Stromal cell of bone marrow (primary cell): ENCODE results near the gene KIF14.
A peak's percentile ranks its signal among the peaks of the same experiment; 100 is the strongest.

ENCODE experiments used
- DNase-seq: peaks from one replicate; pipeline ENCODE4 v3.0.0-alpha.2; 2012; ENCODE audit warnings: low read depth

KIF14 gene, protein sequence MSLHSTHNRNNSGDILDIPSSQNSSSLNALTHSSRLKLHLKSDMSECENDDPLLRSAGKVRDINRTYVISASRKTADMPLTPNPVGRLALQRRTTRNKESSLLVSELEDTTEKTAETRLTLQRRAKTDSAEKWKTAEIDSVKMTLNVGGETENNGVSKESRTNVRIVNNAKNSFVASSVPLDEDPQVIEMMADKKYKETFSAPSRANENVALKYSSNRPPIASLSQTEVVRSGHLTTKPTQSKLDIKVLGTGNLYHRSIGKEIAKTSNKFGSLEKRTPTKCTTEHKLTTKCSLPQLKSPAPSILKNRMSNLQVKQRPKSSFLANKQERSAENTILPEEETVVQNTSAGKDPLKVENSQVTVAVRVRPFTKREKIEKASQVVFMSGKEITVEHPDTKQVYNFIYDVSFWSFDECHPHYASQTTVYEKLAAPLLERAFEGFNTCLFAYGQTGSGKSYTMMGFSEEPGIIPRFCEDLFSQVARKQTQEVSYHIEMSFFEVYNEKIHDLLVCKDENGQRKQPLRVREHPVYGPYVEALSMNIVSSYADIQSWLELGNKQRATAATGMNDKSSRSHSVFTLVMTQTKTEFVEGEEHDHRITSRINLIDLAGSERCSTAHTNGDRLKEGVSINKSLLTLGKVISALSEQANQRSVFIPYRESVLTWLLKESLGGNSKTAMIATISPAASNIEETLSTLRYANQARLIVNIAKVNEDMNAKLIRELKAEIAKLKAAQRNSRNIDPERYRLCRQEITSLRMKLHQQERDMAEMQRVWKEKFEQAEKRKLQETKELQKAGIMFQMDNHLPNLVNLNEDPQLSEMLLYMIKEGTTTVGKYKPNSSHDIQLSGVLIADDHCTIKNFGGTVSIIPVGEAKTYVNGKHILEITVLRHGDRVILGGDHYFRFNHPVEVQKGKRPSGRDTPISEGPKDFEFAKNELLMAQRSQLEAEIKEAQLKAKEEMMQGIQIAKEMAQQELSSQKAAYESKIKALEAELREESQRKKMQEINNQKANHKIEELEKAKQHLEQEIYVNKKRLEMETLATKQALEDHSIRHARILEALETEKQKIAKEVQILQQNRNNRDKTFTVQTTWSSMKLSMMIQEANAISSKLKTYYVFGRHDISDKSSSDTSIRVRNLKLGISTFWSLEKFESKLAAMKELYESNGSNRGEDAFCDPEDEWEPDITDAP (N-terminal part only)

DNA sequence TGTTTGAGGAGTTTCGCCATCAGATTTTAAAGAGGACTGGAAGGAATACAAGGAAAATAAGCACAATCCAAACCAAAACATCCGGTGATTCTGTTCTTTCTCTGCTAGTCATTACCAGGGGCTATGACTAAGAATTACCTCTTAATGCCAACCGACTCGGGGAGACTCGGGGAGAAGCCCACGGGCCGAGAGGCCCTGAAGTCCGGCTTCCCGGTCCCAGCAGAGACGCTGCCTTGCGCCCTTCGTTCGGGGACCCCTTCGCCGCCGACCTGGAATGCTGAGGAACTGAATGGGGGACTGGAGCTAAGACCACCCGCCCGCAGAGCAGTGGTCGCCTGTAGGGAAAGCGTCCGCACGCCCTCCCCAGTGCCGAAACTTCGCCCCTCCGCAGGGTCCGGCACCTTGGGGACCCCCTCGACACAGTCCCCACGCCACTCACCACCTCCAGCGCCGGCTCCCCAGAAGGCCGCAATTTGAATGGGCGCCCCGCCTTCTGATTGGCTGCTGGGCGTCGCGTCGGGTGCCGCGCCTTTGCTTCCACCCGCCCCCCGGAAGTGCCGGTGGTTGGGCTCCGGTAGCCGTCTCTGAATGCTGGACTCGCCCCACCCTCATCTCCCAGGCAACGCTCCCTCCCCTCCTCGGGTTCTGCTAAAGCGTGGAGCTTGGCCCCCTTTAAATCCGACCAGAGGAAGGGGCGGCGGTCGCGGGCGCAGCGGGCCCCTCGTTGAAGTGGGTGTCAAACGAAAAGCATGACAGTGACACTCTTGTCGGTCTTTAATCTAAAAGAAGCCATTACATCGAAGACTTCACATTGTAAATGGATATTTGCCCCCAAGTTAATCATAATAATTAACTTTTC lies at the start of gene KIF14:
TSS of gene KIF14 (minus strand) at position 479 of the 859 bp plus-strand sequence. CDS start 2,028 bp downstream, outside the sequence.
- DNase-seq: peak; percentile 86

DNA sequence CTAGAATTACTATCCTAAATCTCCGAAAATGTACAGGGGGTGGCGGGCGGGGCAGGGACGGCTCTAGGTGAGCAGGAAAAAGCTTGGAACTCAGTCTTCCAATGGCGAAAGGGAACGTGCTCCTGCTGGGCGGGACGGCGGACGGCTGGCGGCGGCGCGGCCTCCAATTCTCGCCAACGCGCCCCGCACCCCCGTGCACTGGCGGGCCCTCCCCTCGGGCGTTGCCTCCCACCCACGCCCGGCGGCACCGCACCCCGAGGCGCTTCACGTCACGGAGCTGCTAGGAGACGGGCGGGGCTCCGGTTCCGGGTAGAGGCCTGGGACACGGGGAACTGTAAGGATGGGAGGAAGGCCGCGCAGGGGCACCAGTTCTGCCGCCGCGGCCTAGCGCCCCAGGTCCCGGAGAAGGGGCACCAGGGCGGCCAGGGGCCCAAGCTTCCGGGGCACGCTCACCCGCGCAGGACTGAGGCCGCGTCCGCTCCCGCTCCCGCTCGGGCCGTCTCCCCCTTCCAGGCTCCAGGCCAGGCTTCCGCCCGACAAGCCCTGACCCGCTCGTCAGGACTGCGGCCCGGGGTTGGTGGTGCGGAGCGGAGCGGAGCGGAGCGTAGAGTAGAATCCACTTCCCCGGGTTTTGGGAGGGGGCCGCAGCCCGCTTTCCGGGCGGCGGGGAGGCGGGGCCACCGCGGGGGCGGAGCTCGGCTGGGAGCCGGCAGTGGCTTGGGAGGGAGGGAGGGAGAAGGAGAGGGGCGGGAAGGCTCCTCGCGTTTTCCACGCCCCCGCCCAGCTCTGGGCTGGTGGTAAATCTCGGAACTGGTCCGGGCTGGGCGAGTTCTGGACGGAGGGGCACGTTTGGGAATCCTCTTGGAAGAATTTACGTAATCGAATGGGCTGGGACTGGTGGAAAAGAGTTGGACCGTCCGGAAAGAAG lies 49.0 kb upstream of the KIF14 start, which contains the start of gene DDX59:
TSS of gene DDX59 (minus strand) at position 594 of the 928 bp plus-strand sequence. CDS start 3,167 bp downstream, outside the sequence.
- peak; percentile 98 for DNase-seq

DNA sequence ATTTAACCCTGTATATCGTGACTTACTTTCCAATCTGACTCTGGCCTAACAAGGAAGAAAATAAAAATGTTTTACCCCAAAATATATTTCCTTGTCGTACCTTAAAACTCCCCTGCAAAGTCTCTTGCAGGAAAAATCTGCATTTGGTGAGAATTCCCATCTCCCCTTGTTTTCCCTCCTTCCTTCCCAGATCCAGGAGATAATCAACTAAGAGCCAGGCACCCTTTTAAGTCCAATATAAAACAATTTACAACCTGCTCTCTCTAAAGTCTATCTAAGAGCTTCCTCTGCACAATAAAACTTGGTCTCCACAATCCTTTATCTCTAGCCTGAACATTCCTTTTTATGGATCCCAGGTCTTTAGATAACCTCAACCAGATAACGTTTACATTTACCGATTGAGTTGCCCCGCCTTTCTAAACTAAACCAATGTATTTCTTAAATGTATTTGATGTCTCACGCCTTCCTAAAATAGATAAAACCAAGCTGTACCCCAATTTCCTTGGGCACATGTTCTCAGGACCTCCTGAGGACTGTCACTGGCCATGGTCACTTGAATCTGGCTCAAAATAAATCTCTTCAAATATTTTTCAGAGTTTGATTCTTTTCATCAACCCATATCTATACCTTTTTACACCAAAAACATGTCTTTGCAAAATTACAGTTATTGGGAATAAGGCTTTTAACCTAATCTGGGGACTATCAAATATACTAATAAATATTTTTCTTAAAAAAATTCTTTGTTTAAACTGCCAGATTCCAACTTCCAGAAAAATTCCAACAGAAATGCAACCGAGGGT lies 48.2 kb upstream of the KIF14 start:
- no peak for DNase-seq

DNA sequence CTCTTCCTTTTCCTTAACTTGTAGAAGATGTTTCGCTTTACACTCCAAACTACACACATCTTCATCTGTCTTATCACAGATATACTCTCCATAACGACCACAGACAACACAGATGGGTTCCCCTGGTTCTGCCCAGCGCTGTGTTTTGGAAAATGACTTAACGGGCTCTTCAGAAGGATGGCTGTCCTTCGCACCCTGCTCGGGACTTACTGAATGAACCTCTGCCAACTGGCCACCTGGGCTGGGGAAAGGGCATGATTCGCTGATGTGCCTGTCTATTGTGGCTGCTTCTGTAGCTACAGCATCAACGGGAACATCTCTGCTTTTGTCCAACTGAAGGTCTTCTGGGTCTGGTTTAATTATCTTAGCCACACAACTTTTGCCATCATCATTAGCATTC lies 45.8 kb upstream of the KIF14 start:
- no peak for DNase-seq

DNA sequence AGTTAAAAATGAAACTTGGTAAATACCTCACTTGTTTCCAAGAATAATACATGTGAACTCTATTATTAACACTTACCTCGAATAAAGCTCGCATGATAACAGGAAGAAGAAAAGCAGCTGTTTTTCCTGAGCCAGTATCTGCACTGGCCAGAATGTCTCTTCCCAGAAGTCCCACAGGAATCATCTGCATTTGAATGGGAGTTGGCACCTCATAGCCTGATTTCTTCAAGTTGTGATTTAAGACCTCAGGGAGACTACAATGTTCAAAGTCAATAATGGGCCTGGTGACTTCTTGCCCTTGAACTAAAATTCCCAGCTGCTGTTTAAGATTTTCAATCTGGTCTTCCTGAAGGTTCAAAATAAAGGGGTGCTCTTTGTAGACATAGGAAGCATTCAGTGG lies 45.3 kb upstream of the KIF14 start:
- DNase-seq: peak; percentile 16

DNA sequence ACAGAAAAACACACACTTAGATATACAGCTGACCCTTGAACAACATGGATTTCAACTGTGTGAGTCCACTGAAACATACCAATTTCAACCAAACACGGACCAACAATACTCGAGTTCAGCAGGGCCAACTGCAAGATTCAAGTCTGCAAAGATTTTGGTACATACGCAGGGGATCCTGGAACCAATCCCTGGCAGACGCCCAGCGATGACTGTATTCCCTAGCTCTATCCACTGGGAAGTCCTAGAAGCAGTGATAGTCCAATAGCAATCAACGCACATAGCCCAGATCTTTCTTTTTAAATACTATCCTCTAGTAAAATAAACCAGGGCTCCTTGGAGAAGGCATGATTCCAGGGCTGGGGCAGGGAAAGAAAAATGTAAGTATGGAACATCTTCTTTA lies 40.2 kb upstream of the KIF14 start:
- no peak for DNase-seq

DNA sequence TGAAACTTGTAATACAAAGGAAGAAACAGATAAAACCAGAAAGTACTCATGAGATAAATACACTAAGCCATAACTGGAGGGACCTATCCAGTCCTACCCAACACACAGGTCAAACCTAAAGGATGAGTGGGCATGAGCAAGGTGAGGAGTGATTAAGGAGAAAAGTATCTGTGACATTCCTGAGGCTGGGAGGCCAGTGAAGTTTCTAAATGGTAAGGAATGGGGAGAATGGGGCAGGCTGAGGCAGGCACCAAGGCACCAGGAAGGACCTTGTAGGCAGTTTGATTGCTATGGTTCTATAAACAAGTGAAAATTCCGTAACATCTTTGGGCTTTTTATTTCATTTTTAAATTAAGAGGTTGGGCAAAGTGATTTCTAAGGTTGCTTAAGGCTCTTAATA lies 38.7 kb upstream of the KIF14 start:
- no peak for DNase-seq

DNA sequence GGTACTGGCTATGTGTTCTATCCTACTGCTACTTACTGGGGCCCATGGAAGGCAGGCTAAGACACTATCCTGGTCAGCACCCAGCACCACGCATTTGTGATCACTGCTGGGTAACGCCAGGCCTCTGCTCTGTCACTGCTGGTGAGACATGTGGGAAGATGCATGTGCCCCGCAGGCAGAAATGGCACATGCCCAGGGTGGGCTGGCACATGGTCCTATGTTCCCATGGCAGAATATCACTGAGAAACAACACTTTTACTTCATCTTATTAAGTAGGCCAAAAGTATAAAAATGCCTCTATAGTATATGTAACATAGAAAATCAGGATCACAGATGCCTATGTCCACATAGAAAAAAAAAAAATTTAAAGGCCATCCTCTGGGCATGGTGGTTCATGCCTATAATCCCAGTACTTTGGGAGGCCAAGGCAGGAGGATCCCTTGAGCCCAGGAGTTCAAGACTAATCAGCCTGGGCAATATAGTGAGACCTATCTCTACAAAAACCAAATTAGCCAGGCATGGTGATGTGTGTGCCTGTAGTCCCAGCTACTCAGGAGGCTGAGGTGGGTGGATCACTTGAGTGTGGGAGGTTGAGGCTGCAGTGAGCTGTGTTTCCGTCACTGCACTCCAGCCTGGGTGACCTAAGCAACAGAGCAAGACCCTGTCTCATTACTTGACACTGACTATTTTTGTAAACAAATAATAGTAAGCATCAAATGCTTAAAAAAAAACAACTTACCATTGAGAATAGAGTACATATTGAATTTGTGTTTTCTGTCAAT lies 37.7 kb upstream of the KIF14 start:
- no peak for DNase-seq

DNA sequence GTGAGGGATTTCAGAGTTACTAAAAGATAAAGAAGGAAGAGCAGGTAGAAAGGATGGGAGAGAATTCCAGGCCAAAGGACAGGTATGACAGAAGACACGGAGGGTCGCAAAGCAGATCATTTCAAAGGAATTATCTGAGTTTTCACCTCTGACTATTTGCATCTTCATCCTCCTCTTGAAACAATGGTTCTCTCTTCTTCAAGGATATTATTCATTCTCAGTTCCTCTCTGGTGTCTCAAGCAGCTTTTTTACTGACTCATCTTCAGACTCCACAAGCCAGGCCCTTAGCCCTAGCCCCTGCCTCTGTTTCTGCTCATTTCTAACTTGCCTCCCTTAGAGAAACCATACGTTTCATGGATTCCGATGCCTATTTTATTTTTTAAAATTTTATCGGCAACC lies 34.1 kb upstream of the KIF14 start:
- DNase-seq: no peak

DNA sequence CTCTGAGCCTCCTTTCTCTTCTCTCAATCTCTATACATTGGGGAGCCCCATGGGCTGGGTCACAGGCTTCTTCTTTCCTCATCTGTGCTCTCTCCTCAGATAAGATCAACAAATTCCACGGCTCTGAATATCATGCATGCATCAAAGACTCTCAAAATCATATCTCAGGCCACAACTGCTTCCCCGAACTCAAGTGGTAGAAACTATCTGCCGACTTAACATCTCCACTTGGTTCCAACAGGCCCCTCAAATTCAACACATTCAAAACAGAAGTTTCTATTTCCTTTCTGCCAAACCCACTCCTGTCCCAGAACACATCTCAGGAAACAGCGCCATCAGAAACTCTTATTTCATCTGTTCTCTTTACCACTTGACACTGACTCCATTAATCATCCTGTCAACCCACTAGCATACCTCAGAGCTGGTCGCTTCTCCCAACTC lies 32.5 kb upstream of the KIF14 start:
- no peak for DNase-seq

DNA sequence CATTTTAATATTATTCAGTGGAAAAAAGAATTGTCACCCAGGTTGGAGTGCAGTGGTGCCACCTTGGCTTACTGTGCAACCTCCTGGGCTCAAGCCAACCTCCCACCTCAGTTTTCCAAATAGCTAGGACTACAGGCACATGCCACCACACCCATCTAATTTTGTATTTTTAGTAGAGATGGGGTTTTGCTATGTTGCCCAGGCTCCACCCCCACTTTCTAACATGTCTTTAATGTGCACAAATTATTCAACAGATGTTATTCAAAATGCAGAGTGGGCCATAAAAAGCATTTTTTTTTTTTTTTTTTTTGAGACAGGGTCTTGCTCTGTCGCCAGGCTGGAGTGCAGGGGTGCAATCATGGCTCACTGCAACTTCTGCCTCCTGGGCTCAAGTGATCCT lies 31.8 kb upstream of the KIF14 start:
- no peak for DNase-seq

DNA sequence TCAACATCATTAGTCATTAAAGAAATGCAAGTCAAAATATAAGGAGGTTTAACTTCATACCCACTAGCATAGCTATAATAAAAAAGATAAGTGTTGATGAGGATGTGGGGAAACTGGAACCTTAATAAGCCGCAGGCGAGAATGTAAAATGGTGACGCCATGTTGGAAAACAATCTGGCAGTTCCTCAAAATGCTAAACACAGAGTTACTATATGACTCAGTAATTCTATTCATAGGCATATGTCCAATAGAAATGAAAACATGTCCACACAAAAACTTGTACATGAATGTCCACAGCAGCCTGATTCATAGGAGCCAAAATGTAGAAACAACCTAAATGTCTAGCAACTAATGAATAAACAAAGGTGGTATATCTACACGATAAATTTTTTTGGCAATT lies 26.0 kb upstream of the KIF14 start:
- DNase-seq: no peak

DNA sequence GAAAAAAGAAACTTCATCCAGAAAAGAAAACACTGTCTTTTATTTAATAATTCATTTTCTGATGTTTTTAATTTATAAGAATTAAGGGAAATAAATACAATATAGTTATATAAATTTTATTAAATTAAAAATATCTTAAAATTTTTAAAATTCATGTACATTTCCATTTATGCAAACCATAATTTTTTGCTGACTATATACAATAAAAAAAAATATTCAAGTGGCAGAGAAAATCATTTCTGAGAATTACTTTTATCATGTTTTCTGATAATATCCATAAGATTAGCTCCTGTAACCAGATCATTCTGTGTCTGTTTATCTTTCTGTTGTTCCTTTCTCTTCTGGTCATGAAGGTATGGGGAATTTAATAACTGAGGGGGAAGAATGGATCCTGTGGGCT lies 23.5 kb upstream of the KIF14 start:
- DNase-seq: no peak

DNA sequence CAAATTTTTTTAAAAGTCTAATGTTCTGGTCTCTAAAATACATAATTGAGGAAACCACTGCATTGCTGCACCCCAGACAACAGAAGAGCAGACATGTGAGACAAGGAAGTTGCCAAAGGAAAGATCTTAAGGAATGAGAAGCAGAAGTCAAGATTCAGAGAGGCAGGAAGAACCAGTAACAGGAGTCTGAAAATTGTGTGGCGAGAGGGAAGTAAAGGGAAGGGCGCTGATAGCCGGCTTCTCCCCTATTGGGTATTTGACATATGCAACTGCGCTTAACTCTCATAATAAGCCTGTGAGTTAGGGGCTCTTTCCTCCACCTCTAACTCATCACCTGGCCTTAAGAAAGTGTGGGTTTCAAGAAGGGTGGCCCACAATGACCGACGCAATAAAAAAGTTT lies 21.9 kb upstream of the KIF14 start:
- DNase-seq: no peak

DNA sequence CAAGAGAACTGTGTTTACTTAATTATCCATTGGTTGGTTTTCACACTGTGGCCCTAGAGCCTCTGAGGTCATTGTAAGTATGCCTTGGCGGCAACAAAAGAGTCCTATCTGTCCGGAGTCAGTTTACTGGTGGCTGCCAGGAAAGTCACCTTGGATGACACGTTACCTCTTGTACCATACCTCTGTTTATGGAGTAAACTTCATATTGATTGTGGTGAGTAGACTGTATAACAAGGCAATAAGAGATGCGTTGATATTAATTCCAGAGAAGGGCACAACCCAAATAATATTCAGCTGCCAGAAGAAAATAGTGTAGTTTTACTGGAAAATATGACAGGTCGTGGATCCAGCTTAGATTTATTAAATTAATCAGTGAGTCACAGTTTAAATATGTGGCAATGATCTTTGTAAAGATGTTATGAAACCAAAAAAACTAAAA lies 20.4 kb upstream of the KIF14 start:
- no peak for DNase-seq

DNA sequence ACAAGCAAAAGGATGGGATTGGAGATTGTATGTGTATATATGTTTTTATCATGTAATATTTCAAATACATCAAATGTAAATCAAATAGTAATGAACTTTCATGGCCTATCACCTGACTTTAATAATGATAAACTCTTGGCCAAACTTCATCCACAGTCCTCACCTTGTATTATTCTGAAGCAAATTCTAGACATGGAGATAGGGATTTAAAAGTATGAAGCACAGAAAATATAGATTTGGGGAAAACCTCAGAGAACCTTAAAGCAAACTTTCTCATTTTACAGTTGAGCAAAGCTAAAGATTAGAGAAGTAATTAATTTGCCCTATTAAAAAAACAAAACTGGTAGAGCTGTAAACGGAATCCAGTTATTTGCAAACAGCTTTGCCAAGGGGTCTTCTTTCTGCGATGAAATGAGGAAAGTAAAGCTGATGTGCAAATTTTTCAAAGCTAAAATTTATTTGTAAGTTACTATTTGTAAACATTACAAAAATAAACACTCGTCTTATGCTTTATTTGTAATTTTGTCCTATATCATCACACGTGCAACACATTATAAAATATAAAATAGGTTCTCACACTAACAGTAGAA lies 19.9 kb upstream of the KIF14 start:
- DNase-seq: no peak

DNA sequence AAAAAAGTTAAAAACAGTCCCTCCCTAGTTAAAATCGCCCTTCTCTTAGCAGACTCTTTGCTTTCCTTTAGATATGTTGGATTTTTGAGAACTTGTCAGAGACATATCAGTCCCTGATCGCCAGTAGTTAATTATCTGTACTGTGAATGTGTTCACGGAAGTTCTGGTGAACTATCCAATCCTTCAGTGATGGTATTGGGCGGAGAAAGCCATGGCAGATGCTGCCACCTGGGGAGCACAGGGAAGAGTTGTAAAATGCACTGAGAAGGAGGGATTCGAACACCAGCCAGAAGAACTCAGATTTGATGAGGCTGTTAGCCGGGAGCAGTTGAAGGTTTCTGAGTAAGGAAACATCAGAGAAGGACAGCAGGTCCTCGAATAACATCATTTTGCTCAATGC lies 17.5 kb upstream of the KIF14 start:
- DNase-seq: no peak

DNA sequence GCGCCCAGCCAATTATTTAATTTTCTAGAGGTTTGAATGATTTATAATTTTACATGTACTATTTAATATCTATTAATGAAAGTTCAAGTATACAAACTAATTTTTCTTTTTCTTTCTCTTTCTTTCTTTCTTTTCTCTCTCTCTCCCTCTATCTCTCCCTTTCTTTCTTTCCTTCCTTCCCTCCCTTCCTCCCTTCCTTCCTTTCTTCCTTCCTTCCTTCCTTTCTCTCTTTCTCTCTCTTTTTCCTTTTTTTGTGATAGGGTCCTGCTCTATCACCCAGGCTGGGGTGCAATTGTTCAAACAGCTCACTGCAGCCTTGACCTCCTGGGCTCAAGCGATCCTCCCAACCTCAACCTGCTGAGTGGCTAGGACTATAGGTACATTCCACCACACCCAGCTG lies 16.1 kb upstream of the KIF14 start:
- no peak for DNase-seq
